Measurements from ENCODE around the gene NTMT2. TPM values are rescaled to one million over a fixed set of nuclear protein-coding genes. Genes with fewer than 3 reads are reported as not detected.

The NTMT2 gene
- polyA plus RNA-seq, 1 donor (not counting 4 experiments of a cell fraction or from before 2014, with no cell fraction given), result not detected

DNA sequence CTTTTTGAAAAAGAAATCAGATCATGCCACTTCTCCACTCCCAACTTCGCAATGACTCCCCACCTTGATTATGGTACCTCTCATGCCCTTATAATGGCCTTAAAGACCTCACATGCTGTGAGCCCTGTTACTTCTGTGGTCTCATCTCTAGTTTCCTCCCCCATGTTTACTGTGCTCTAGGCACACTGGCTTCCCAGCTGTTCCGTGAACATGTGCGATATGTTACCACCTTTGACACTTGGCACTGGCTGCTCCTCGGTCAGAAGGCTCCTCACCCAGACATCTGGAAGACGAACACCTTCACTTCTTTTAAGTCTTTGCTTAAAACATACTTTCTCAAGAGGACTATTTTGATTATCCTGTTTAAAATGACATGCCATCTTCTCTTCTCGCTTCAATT is 14.3 kb upstream of the NTMT2 start:
- dilution Hi-C loops (cut with MboI; ENCODE audit: extremely low pct_ligation_motif_present, low sequenced_read_pairs), result no loop called here
- H3K9ac ChIP-seq (ENCODE audit: control insufficient read depth, extremely low read depth, insufficient read depth, low read length), result no peak overlapping the region
- FAIRE-seq (no peak), DNase-seq (ENCODE audit: low read depth, low spot score) (no peak)
- TF ChIP-seq, protein P1, sequence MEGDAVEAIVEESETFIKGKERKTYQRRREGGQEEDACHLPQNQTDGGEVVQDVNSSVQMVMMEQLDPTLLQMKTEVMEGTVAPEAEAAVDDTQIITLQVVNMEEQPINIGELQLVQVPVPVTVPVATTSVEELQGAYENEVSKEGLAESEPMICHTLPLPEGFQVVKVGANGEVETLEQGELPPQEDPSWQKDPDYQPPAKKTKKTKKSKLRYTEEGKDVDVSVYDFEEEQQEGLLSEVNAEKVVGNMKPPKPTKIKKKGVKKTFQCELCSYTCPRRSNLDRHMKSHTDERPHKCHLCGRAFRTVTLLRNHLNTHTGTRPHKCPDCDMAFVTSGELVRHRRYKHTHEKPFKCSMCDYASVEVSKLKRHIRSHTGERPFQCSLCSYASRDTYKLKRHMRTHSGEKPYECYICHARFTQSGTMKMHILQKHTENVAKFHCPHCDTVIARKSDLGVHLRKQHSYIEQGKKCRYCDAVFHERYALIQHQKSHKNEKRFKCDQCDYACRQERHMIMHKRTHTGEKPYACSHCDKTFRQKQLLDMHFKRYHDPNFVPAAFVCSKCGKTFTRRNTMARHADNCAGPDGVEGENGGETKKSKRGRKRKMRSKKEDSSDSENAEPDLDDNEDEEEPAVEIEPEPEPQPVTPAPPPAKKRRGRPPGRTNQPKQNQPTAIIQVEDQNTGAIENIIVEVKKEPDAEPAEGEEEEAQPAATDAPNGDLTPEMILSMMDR (optimal IDR thresholded peaks at IDR 0.05 in 1 of 3, IDR thresholded peaks at IDR 0.05 in 1 of 3, conservative IDR thresholded peaks at IDR 0.05 in 1 of 3; ENCODE audit: extremely low read depth in 1 of 3, insufficient read depth in 2 of 3, low read length in 3 of 3), result no peak
- TF ChIP-seq EZH2 (IDR thresholded peaks at IDR 0.05; ENCODE audit: low read length), result no peak
- no peak overlapping the region for H2AFZ ChIP-seq (ENCODE audit: control insufficient read depth, low read length)
- no peaks in the 10 kb centered on the region for H3K4me1 ChIP-seq (ENCODE audit: control insufficient read depth, extremely low read depth, insufficient read depth, low read length)
- no peak overlapping the region for H3K4me3 ChIP-seq (ENCODE audit: control insufficient read depth in 2 of 3, extremely low read depth in 1 of 3, insufficient read depth in 2 of 3, low read depth in 1 of 3, low read length in 3 of 3)
- H3K27me3 ChIP-seq (ENCODE audit: control insufficient read depth, extremely low read depth, insufficient read depth, low read length), result no peaks in the 10 kb centered on the region
- H3K27ac ChIP-seq (ENCODE audit: control insufficient read depth, insufficient read depth, low read length), result no peak overlapping the region
- H3K4me2 ChIP-seq (ENCODE audit: control insufficient read depth, extremely low read depth, insufficient read depth, low read depth, low read length), result no peak overlapping the region
- H3K9me3 ChIP-seq (ENCODE audit: control insufficient read depth, low read depth, low read length), result no peaks in the 10 kb centered on the region
- no peaks in the 10 kb centered on the region for H3K36me3 ChIP-seq (ENCODE audit: control insufficient read depth in 2 of 2, extremely low read depth in 1 of 2, insufficient read depth in 2 of 2, low read length in 2 of 2)
- H4K20me1 ChIP-seq (ENCODE audit: control insufficient read depth, extremely low read depth, insufficient read depth, low read length), result no peaks in the 10 kb centered on the region
- no peaks in the 10 kb centered on the region for H3K9me1 ChIP-seq (ENCODE audit: control insufficient read depth, extremely low read depth, insufficient read depth, low read length)
- H3K79me2 ChIP-seq (ENCODE audit: control insufficient read depth, insufficient read depth, low read length), result no peaks in the 10 kb centered on the region

DNA sequence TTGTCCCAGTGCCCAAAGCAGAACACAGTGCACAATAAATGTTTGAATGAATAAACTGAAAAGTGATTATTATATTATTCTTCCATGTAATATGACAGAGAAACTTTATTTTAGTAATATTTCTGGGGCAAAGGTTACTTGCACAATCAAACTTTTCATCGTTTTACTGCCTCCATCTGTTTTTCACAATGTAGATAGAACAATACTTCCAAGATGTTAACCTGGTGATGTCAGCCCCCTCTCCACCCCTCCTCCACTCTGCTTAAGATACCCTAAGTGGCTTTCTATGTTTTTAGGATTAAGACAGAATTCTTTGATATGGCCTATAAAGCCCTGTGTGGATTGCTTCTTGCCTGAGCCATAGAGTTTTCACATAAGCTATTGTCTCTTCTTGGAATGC is 13.8 kb upstream of the NTMT2 start:
- DNase-seq (ENCODE audit: low read depth, low spot score), result no peak
- Histone ChIP-seq H3K4me1 (ENCODE audit: control insufficient read depth, extremely low read depth, insufficient read depth, low read length) (no peaks in the 10 kb centered on the region), H3K9me3 (ENCODE audit: control insufficient read depth, low read depth, low read length) (no peaks in the 10 kb centered on the region), H4K20me1 (ENCODE audit: control insufficient read depth, extremely low read depth, insufficient read depth, low read length) (no peaks in the 10 kb centered on the region), H3K27me3 (ENCODE audit: control insufficient read depth, extremely low read depth, insufficient read depth, low read length) (no peaks in the 10 kb centered on the region), H3K36me3 (ENCODE audit: control insufficient read depth in 2 of 2, extremely low read depth in 1 of 2, insufficient read depth in 2 of 2, low read length in 2 of 2) (no peaks in the 10 kb centered on the region), H3K9me1 (ENCODE audit: control insufficient read depth, extremely low read depth, insufficient read depth, low read length) (no peaks in the 10 kb centered on the region), H3K4me2 (ENCODE audit: control insufficient read depth, extremely low read depth, insufficient read depth, low read depth, low read length) (no peak overlapping the region), H3K9ac (ENCODE audit: control insufficient read depth, extremely low read depth, insufficient read depth, low read length) (no peak overlapping the region), H3K4me3 (ENCODE audit: control insufficient read depth in 2 of 3, extremely low read depth in 1 of 3, insufficient read depth in 2 of 3, low read depth in 1 of 3, low read length in 3 of 3) (no peak overlapping the region), H3K79me2 (ENCODE audit: control insufficient read depth, insufficient read depth, low read length) (no peaks in the 10 kb centered on the region), H3K27ac (ENCODE audit: control insufficient read depth, insufficient read depth, low read length) (no peak overlapping the region), H2AFZ (ENCODE audit: control insufficient read depth, low read length) (no peak overlapping the region)
- FAIRE-seq, result no peak
- dilution Hi-C loops (cut with MboI; ENCODE audit: extremely low pct_ligation_motif_present, low sequenced_read_pairs), result no loop called here
- TF ChIP-seq, protein P1 (optimal IDR thresholded peaks at IDR 0.05 in 1 of 3, IDR thresholded peaks at IDR 0.05 in 1 of 3, conservative IDR thresholded peaks at IDR 0.05 in 1 of 3; ENCODE audit: extremely low read depth in 1 of 3, insufficient read depth in 2 of 3, low read length in 3 of 3), result no peak
- no peak for TF ChIP-seq EZH2 (IDR thresholded peaks at IDR 0.05; ENCODE audit: low read length)
